NCI-H2227 treated with DMSO at 0.1 percent for 48 hours (cell line): ENCODE measurements around the gene VDR.
"Not testable (repeated sequence)": the region's sequence is repeated elsewhere in the genome, so short reads cannot be mapped to it uniquely, and the experiment has no call there.

Experiments
- DNase-seq: peaks from one replicate; lab custom pipeline; 2025; lab: John Stamatoyannopoulos, UW

Gene VDR

DNA sequence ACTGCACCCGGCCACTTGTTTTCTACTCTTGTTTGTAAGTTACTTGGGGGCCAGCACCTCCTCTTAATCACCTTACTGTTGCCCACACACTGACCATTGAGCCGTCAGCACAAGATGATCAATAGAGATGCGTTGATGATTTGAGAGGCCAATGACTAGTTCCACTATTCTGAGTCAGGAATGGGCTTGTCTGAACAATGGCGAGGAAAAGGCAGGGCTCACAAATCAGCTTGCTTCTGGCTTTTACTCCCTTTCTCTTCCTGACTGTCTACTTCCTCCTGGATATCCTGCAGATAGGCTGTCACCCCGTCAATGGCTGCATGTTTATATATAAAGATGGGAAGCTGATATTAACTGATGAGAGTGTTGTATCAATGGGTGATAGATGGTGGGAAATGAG is 55.9 kb downstream of the VDR start:
- no peak for DNase-seq

GRCh38 chr12:47846294-47846996 is 58.3 kb downstream of the VDR start:
- DNase-seq = no peak

- DNase-seq = no peak
Measured at GRCh38 chr12:47845081-47845480, 59.7 kb downstream of the VDR start.

GRCh38 chr12:47844264-47845019 is 60.4 kb downstream of the VDR start:
- DNase-seq = no peak

DNA sequence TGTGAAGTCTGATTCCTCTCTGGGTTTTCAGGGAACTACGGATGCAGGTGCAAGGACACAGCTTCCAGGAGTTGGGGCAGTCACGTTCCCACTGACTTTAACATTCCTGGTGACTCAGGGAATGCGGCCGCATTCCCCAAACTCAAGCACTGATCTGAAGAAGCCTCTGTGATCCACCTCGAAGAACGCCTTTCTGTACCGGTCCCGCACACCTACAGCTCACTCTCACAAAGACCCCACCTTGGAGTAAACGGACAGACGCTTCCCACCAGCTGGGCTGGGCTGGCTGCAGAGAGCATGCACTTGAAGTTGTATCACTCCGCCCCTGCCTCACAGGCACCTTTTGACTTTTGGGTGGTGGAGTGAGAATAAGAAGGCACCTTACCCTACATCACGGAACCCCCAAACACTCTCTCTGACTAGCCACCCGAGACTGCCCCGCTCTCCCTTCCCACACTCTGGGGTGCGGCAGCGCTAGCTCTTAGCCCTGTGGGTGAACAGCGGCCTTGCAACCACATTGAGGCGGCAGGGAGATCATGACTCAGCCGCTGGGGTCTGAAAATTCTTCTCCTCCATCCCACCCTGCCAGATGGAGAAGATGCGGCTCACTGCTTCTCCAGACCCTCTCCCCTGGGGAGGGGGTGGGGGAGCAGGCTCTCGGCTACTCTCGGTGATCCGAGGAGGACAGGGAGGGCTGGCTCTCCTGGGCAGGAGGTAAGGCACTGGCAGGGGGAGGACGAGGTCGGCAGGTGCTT is 61.4 kb downstream of the VDR start:
- DNase-seq = no peak

- DNase-seq = not testable (repeated sequence)
Measured at GRCh38 chr12:47842543-47842942, 62.3 kb downstream of the VDR start.

DNA sequence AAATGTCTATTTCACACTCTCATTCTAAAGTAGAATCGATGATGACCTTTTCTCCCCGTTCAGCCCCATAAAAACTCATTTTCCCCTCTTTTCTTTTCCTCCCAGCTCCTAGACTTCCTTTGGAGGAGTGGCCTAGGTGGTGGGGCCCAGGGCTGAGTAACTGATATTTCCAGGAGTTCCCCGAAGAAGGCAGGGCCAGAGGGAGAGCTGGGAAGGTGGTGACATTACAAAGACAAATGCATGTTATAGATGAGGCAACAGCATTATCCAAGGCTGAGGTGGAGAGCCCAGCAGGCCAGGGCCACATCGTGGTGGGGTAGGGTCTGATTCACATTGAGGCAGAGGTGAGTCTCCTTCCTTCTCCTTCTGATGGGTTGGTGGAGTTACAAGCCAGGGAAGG is 62.9 kb downstream of the VDR start:
- DNase-seq = no peak

- DNase-seq = no peak
Measured at GRCh38 chr12:47841501-47841900, 63.3 kb downstream of the VDR start.

GRCh38 chr12:47840571-47840970 is 64.2 kb downstream of the VDR start:
- DNase-seq = no peak

DNA sequence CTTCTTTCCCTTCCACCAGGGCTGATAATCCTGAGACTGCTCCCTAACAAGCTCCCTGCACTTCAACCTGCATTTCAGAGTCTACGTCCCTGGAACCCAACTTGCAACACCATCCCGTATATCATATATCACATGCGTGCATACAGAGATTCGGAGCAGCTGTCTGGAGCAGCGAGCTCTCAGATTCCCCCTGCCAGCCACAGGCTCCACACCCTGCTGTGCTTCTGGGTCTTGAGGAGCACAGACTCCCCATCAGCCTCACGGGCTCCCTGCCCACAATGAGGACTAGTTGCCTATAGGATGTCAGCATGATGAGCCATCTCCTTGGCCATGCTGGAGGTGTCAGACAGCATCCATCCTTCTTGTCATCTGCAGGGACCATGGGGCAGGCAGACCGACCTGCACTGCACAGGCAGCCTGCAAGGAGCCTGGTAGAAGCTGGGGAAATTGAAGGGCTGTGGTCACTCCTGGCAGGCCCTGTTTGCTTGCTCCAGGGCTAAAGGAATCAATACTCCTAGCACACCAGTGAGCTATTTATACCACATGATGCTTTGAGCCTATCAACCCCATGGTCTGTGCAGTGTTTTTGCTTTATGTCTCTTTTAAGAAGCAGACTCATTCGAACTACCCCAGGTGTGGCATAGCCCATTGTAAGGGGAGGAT is 65.4 kb downstream of the VDR start:
- no peak for DNase-seq

GRCh38 chr12:47838286-47838931 is 66.4 kb downstream of the VDR start:
- peak; percentile 2 for DNase-seq

- DNase-seq = peak; percentile 36
Measured at GRCh38 chr12:47837190-47838171, 67.3 kb downstream of the VDR start.

- no peak for DNase-seq
Measured at GRCh38 chr12:47835831-47836155, 69.0 kb downstream of the VDR start.

GRCh38 chr12:47835006-47835830 is 69.6 kb downstream of the VDR start:
- no peak for DNase-seq

DNA sequence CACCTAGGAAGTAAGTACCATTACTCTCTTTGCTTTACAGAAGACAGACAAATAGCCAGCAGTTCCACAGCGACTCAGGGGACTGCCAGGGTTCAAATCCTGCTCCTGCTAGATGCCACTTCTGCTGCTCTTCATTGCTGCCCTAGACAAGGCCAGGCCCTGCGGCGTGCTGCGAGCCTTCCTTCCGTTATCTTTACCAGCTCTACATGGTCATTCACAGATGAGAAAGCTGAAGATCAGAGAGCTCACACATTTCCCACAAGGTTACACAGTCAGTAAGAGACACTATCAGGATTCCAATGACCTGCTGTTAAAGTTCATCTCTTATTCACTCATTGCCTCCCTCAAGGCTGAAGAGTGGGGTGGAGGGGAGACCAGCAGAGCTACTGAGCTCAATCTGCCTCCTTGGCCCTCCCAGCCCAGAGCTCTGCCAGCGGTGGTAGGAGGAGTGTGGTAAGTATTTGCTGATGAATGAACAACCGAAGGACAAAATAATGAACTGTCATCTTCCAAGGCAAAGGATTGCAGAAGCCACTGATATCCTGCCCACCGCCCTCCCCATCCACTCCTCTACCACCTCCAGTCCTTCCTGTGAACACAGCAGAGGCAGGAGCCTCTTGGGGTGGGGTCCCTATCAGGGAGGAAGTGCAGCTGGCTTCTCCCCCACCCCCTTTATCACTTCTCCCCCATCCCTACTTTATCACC is 70.4 kb downstream of the VDR start:
- no peak for DNase-seq

GRCh38 chr12:47833591-47834012 is 71.2 kb downstream of the VDR start:
- no peak for DNase-seq

- no peak for DNase-seq
Measured at GRCh38 chr12:47832263-47832933, 72.4 kb downstream of the VDR start.

DNA sequence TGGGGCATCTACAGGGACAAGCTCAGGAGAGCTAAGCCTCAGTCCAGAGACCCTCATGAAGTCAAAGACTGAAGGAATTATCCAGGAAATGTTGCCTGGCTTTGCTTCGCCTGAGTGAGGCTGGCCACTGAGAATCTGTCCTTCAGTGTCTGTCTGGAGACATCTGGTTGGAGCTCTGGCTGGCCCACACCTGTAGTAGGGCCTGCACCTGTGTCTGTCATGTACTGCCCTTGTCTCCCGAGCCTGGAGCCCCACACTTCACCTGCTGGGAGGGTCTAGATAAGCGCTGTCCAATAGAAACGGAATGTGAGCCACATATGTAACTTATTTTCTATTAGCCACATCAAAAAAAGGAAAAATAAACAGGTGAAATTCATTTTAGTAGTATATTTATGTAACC is 75.2 kb downstream of the VDR start:
- DNase-seq = no peak
